ENCODE data around the gene AKT2.

DNA sequence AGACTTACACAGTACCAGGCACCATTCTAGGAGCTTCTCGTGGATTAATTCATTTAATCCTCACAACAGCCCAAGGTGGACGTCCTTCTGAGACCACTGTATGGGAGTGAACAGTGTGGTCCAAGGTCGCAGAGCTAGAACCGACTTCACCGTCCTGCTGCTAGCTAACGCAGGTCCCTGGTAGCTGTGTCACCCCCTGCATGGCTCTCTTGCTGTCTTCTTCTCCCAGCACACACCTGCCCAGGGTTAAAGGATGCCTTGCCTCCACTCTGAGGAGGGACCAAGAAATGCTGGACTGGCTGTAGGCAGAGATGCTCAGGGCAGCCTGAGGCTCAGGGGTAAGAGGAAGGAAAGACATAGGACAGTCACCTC, 3.0 kb downstream of the AKT2 start:
- TF ChIP-seq, protein P1, sequence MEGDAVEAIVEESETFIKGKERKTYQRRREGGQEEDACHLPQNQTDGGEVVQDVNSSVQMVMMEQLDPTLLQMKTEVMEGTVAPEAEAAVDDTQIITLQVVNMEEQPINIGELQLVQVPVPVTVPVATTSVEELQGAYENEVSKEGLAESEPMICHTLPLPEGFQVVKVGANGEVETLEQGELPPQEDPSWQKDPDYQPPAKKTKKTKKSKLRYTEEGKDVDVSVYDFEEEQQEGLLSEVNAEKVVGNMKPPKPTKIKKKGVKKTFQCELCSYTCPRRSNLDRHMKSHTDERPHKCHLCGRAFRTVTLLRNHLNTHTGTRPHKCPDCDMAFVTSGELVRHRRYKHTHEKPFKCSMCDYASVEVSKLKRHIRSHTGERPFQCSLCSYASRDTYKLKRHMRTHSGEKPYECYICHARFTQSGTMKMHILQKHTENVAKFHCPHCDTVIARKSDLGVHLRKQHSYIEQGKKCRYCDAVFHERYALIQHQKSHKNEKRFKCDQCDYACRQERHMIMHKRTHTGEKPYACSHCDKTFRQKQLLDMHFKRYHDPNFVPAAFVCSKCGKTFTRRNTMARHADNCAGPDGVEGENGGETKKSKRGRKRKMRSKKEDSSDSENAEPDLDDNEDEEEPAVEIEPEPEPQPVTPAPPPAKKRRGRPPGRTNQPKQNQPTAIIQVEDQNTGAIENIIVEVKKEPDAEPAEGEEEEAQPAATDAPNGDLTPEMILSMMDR (IDR thresholded peaks at IDR 0.05), result no peak
- TF ChIP-seq POLR2A (IDR thresholded peaks at IDR 0.05), result no peak
- TF ChIP-seq POLR2AphosphoS5 (IDR thresholded peaks at IDR 0.05), result no peak

Data from breast epithelium (tissue), 3 donors.